HepG2 (cell line): ENCODE measurements around the gene ARHGEF12. TPM values are rescaled to one million over a fixed set of nuclear protein-coding genes. Genes with fewer than 3 reads are reported as not detected.

Experiments
- ARID4A ChIP-seq: sonication (generic); formaldehyde crosslinking; IDR thresholded peaks from 2 replicates; pipeline ENCODE4 v1.5.0; 2020; ENCODE audit warnings: mild to moderate bottlenecking, missing genetic modification reagents, borderline replicate concordance
- ASH2L ChIP-seq: fragments of 300-600, 200-600 bp; sonication (generic); IDR thresholded peaks from 2 replicates; pipeline ENCODE4 v1.7.0; 2017; ENCODE audit warnings: low read depth, mild to moderate bottlenecking, moderate library complexity, mixed read lengths, low read length; ENCODE audit not compliant: insufficient read length
- BCL6 ChIP-seq: IDR thresholded peaks from 2 replicates; pipeline ENCODE4 v1.6.1; 2016; ENCODE audit warnings: missing genetic modification reagents, missing compliant biosample characterization
- ELF1 ChIP-seq: sonication (generic); formaldehyde crosslinking; IDR thresholded peaks from 2 replicates; pipeline ENCODE4 v1.4.0; 2020; ENCODE audit warnings: missing genetic modification reagents
- GLI4 ChIP-seq: sonication (generic); formaldehyde crosslinking; IDR thresholded peaks from 2 replicates; pipeline ENCODE4 v1.5.1; 2020; ENCODE audit warnings: missing genetic modification reagents, mild to moderate bottlenecking, moderate library complexity, borderline replicate concordance
- GPN1 ChIP-seq: sonication (generic); formaldehyde crosslinking; IDR thresholded peaks from 2 replicates; pipeline ENCODE4 v1.5.1; 2020; ENCODE audit warnings: missing genetic modification reagents, borderline replicate concordance
- HES4 ChIP-seq: sonication (generic); formaldehyde crosslinking; IDR thresholded peaks from 2 replicates; pipeline ENCODE4 v1.9.0; 2021; ENCODE audit warnings: mild to moderate bottlenecking, missing genetic modification reagents, borderline replicate concordance
- IRX3 ChIP-seq: sonication (generic); formaldehyde crosslinking; IDR thresholded peaks from 2 replicates; pipeline ENCODE4 v1.8.1; 2023; ENCODE audit warnings: mild to moderate bottlenecking, low read depth, missing genetic modification reagents, borderline replicate concordance
- KLF12 ChIP-seq: sonication (generic); formaldehyde crosslinking; IDR thresholded peaks from 2 replicates; pipeline ENCODE4 v1.4.0; 2020; ENCODE audit warnings: missing genetic modification reagents, borderline replicate concordance
- NFIC ChIP-seq: IDR thresholded peaks from 2 replicates; pipeline ENCODE4 v1.6.1; 2012; ENCODE audit warnings: mild to moderate bottlenecking, low read length, inconsistent platforms
- PCBP2 ChIP-seq: fragments of 200-400 bp; formaldehyde crosslinking; optimal IDR thresholded peaks from 2 replicates; pipeline ENCODE3; 2018; ENCODE audit warnings: low read length, low read depth; ENCODE audit not compliant: poor library complexity, severe bottlenecking
- POLR2A ChIP-seq, 2 experiments: IDR thresholded peaks; 2 replicates each; pipeline ENCODE4 v1.6.1; 2011; ENCODE audit warnings: low read depth in 2 of 2, low read length in 2 of 2, mild to moderate bottlenecking in 1 of 2, moderate library complexity in 1 of 2; ENCODE audit not compliant: insufficient read depth in 1 of 2
- POLR2G ChIP-seq: fragments of 200-400 bp; formaldehyde crosslinking; IDR thresholded peaks from 2 replicates; pipeline ENCODE4 v1.6.1; 2018; ENCODE audit warnings: mild to moderate bottlenecking, low read depth, low read length, moderate library complexity
- RCOR2 ChIP-seq: IDR thresholded peaks from 2 replicates; pipeline ENCODE4 v1.6.1; 2016; ENCODE audit warnings: missing biosample characterization, missing genetic modification reagents
- SRSF4 ChIP-seq: fragments of 200-400 bp; formaldehyde crosslinking; IDR thresholded peaks from one replicate; pipeline ENCODE4 v1.6.1; 2018; ENCODE audit warnings: mild to moderate bottlenecking, low read depth, low read length, moderate library complexity; ENCODE audit not compliant: poor library complexity, severe bottlenecking
- ZKSCAN1 ChIP-seq: fragments of 150-350 bp; IDR thresholded peaks from 2 replicates; pipeline ENCODE4 v1.6.1; 2014; ENCODE audit warnings: low read length
- ZMYM4 ChIP-seq: sonication (generic); formaldehyde crosslinking; IDR thresholded peaks from 2 replicates; pipeline ENCODE4 v1.8.1; 2023; ENCODE audit warnings: mild to moderate bottlenecking, missing genetic modification reagents
- ZNF556 ChIP-seq: sonication (generic); formaldehyde crosslinking; IDR thresholded peaks from 2 replicates; pipeline ENCODE4 v1.4.0; 2020; ENCODE audit warnings: mild to moderate bottlenecking, missing genetic modification reagents, borderline replicate concordance
- ZNF710 ChIP-seq: sonication (generic); formaldehyde crosslinking; IDR thresholded peaks from 2 replicates; pipeline ENCODE4 v1.5.0; 2020; ENCODE audit warnings: mild to moderate bottlenecking, missing genetic modification reagents, borderline replicate concordance
- ZNF724P ChIP-seq: sonication (generic); formaldehyde crosslinking; IDR thresholded peaks from 2 replicates; pipeline ENCODE4 v1.8.0; 2022; ENCODE audit warnings: missing genetic modification reagents, borderline replicate concordance
- ZNF782 ChIP-seq: sonication (generic); formaldehyde crosslinking; IDR thresholded peaks from 2 replicates; pipeline ENCODE4 v1.4.0; 2020; ENCODE audit warnings: missing genetic modification reagents, mild to moderate bottlenecking, borderline replicate concordance
- ZNF841 ChIP-seq: sonication (generic); formaldehyde crosslinking; IDR thresholded peaks from 2 replicates; pipeline ENCODE4 v1.8.1; 2023; ENCODE audit warnings: missing genetic modification reagents, borderline replicate concordance
- polyA plus RNA-seq, 8 experiments: library from polyadenylated mRNA; depleted of rRNA in 3 of 8; stranded (reverse) in 7 of 8; unstranded in 1 of 8; fragments of >200 nt; fragmentation: Illumina TruSeq in 4 of 8; extraction: Trizol in 4 of 8; gene quantifications; 2 replicates each; pipeline versions ENCODE4 v1.2.1 to v1.2.3, GENCODE V29; 2011 to 2016; ENCODE audit warnings: low read depth in 4 of 8, missing spikeins in 1 of 8, mixed read lengths in 1 of 8; ENCODE audit not compliant: insufficient read depth in 1 of 8
- total RNA-seq, 5 experiments: library from RNA; depleted of rRNA; stranded (reverse); fragments of >200 nt; fragmentation: Illumina TruSeq; extraction: Trizol; gene quantifications; 2 replicates each; pipeline ENCODE4 v1.2.3, GENCODE V29; 2016; ENCODE audit warnings: low read depth in 1 of 5
- TF ChIP-seq, protein P1 (sequence below): sonication (generic); formaldehyde crosslinking; IDR thresholded peaks from 2 replicates; pipeline ENCODE4 v1.5.0; 2020; ENCODE audit warnings: mild to moderate bottlenecking, missing genetic modification reagents

Gene ARHGEF12
- total and polyA plus RNA-seq, 2 of the 13 experiments (the other 11 are each of a cell fraction or from before 2014, with no cell fraction given), result 17.9 to 54.4 TPM

- no peak for TF ChIP-seq ZKSCAN1
- TF ChIP-seq KLF12, result no peak
- TF ChIP-seq HES4, result no peak
- TF ChIP-seq, protein P1, sequence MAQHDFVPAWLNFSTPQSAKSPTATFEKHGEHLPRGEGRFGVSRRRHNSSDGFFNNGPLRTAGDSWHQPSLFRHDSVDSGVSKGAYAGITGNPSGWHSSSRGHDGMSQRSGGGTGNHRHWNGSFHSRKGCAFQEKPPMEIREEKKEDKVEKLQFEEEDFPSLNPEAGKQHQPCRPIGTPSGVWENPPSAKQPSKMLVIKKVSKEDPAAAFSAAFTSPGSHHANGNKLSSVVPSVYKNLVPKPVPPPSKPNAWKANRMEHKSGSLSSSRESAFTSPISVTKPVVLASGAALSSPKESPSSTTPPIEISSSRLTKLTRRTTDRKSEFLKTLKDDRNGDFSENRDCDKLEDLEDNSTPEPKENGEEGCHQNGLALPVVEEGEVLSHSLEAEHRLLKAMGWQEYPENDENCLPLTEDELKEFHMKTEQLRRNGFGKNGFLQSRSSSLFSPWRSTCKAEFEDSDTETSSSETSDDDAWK (CRISPR knock-in tag), result no peak
- no peak for TF ChIP-seq ZNF841 (CRISPR knock-in tag)
- no peak for TF ChIP-seq ELF1 (CRISPR knock-in tag)
- no peak for TF ChIP-seq SRSF4
- no peak for TF ChIP-seq ZNF724P
- no peak for TF ChIP-seq IRX3 (CRISPR knock-in tag)
- TF ChIP-seq ARID4A (CRISPR knock-in tag), result peak; percentile 33; the same call in 1 of the 2 replicates
- no peak for TF ChIP-seq ZNF782
- TF ChIP-seq ASH2L, result peak; percentile 76
- no peak for TF ChIP-seq PCBP2
- no peak for TF ChIP-seq NFIC
- no peak for TF ChIP-seq GLI4 (CRISPR knock-in tag)
- TF ChIP-seq BCL6 (CRISPR knock-in tag), result no peak
- no peak for TF ChIP-seq ZNF710
- TF ChIP-seq POLR2A (IDR thresholded peaks at IDR 0.05; ENCODE audit: insufficient read depth in 1 of 2, low read depth in 2 of 2, low read length in 2 of 2), result peak in 1 of 2 experiments; percentile 24; a peak in 2 of 4 replicates
- no peak for TF ChIP-seq RCOR2
- TF ChIP-seq ZNF556, result no peak
- peak; percentile 11; the same call in 1 of the 2 replicates for TF ChIP-seq POLR2G
- TF ChIP-seq ZMYM4 (CRISPR knock-in tag), result no peak
- TF ChIP-seq GPN1 (CRISPR knock-in tag), result no peak
Observed at GRCh38 chr11:120336641-120337354, 585 bp downstream of the ARHGEF12 start (continued).
